ENCODE results near the gene NQO2.

NQO2 gene

DNA sequence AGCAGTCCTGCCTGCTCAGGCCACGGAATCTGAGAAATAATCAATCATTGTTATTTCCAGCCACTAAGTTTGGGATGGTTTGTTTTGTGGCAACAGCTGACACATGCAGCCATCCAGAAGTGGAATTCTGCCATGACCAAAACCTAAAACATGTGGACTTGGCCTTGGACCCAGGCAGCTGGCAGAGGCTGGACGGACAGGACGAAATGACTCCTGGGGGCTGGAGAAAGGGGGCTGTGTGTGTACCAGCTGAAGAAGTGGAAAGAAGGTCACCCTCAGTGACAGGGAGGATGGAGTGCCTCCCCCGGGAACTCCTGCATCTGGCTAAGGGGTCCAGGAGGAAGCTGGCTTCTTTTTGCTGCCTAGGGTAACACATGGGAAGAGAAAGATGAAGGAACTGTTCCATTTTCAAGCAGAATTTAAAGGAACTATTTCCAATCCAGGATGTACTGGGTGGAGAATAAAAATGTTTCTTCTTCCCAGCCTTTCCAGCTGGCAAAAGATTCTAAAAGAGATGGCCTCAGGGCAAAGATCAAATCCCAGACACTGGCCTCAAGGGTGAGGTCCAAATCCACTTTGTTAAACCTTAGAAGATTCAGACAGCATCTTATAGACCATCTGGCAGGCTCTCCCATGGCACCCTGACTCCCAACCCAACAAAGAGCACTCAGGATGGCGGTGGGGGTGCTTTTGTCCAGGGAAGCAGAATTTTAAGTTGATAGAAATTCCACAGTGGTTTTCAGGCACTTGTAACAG, 42.6 kb upstream of the NQO2 start:
- TF ChIP-seq ZBTB7A (IDR thresholded peaks at IDR 0.05; ENCODE audit: low read depth) (no peak), FOXM1 (IDR thresholded peaks at IDR 0.05; ENCODE audit: borderline replicate concordance, low read depth) (no peak), YY1 (IDR thresholded peaks at IDR 0.05; ENCODE audit: low read depth) (no peak), TCF12 (IDR thresholded peaks at IDR 0.05; ENCODE audit: low read depth) (no peak), RAD21 (IDR thresholded peaks at IDR 0.05; ENCODE audit: low read depth) (no peak), NFIC (IDR thresholded peaks at IDR 0.05) (no peak), CREB1 (IDR thresholded peaks at IDR 0.05; ENCODE audit: low read depth) (no peak), CEBPB (IDR thresholded peaks at IDR 0.05) (no peak), EP300 (IDR thresholded peaks at IDR 0.05; ENCODE audit: borderline replicate concordance) (no peak), EGR1 (IDR thresholded peaks at IDR 0.05) (no peak), TEAD4 (IDR thresholded peaks at IDR 0.05) (no peak), TAF1 (IDR thresholded peaks at IDR 0.05; ENCODE audit: low read depth) (no peak)
- TF ChIP-seq, protein P1, sequence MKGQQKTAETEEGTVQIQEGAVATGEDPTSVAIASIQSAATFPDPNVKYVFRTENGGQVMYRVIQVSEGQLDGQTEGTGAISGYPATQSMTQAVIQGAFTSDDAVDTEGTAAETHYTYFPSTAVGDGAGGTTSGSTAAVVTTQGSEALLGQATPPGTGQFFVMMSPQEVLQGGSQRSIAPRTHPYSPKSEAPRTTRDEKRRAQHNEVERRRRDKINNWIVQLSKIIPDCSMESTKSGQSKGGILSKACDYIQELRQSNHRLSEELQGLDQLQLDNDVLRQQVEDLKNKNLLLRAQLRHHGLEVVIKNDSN (IDR thresholded peaks at IDR 0.05) = no peak
- TF ChIP-seq, protein P2, sequence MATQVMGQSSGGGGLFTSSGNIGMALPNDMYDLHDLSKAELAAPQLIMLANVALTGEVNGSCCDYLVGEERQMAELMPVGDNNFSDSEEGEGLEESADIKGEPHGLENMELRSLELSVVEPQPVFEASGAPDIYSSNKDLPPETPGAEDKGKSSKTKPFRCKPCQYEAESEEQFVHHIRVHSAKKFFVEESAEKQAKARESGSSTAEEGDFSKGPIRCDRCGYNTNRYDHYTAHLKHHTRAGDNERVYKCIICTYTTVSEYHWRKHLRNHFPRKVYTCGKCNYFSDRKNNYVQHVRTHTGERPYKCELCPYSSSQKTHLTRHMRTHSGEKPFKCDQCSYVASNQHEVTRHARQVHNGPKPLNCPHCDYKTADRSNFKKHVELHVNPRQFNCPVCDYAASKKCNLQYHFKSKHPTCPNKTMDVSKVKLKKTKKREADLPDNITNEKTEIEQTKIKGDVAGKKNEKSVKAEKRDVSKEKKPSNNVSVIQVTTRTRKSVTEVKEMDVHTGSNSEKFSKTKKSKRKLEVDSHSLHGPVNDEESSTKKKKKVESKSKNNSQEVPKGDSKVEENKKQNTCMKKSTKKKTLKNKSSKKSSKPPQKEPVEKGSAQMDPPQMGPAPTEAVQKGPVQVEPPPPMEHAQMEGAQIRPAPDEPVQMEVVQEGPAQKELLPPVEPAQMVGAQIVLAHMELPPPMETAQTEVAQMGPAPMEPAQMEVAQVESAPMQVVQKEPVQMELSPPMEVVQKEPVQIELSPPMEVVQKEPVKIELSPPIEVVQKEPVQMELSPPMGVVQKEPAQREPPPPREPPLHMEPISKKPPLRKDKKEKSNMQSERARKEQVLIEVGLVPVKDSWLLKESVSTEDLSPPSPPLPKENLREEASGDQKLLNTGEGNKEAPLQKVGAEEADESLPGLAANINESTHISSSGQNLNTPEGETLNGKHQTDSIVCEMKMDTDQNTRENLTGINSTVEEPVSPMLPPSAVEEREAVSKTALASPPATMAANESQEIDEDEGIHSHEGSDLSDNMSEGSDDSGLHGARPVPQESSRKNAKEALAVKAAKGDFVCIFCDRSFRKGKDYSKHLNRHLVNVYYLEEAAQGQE (IDR thresholded peaks at IDR 0.05; ENCODE audit: low read depth) = no peak
- TF ChIP-seq, protein P3, sequence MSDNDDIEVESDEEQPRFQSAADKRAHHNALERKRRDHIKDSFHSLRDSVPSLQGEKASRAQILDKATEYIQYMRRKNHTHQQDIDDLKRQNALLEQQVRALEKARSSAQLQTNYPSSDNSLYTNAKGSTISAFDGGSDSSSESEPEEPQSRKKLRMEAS (IDR thresholded peaks at IDR 0.05) = no peak

GRCh38 chr6:2957696-2958330, 41.9 kb upstream of the NQO2 start:
- no peak for TF ChIP-seq CEBPB (IDR thresholded peaks at IDR 0.05)
- no peak for TF ChIP-seq EGR1 (IDR thresholded peaks at IDR 0.05)
- TF ChIP-seq, protein P1 (IDR thresholded peaks at IDR 0.05) = no peak
- TF ChIP-seq TEAD4 (IDR thresholded peaks at IDR 0.05) = no peak
- TF ChIP-seq, protein P2 (IDR thresholded peaks at IDR 0.05; ENCODE audit: low read depth) = no peak
- no peak for TF ChIP-seq RAD21 (IDR thresholded peaks at IDR 0.05; ENCODE audit: low read depth)
- TF ChIP-seq CREB1 (IDR thresholded peaks at IDR 0.05; ENCODE audit: low read depth) = no peak
- no peak for TF ChIP-seq ZBTB7A (IDR thresholded peaks at IDR 0.05; ENCODE audit: low read depth)
- TF ChIP-seq FOXM1 (IDR thresholded peaks at IDR 0.05; ENCODE audit: borderline replicate concordance, low read depth) = no peak
- no peak for TF ChIP-seq EP300 (IDR thresholded peaks at IDR 0.05; ENCODE audit: borderline replicate concordance)
- TF ChIP-seq TAF1 (IDR thresholded peaks at IDR 0.05; ENCODE audit: low read depth) = no peak
- TF ChIP-seq, protein P3 (IDR thresholded peaks at IDR 0.05) = no peak

- TF ChIP-seq TCF12 (IDR thresholded peaks at IDR 0.05; ENCODE audit: low read depth) (no peak), ZBTB7A (IDR thresholded peaks at IDR 0.05; ENCODE audit: low read depth) (no peak), EGR1 (IDR thresholded peaks at IDR 0.05) (no peak), EP300 (IDR thresholded peaks at IDR 0.05; ENCODE audit: borderline replicate concordance) (no peak), YY1 (IDR thresholded peaks at IDR 0.05; ENCODE audit: low read depth) (no peak), CEBPB (IDR thresholded peaks at IDR 0.05) (no peak), RAD21 (IDR thresholded peaks at IDR 0.05; ENCODE audit: low read depth) (no peak), NFIC (IDR thresholded peaks at IDR 0.05) (no peak), CREB1 (IDR thresholded peaks at IDR 0.05; ENCODE audit: low read depth) (no peak), FOXM1 (IDR thresholded peaks at IDR 0.05; ENCODE audit: borderline replicate concordance, low read depth) (no peak), TEAD4 (IDR thresholded peaks at IDR 0.05) (no peak), TAF1 (IDR thresholded peaks at IDR 0.05; ENCODE audit: low read depth) (no peak)
- TF ChIP-seq, protein P1 (IDR thresholded peaks at IDR 0.05) = no peak
- TF ChIP-seq, protein P2 (IDR thresholded peaks at IDR 0.05; ENCODE audit: low read depth) = no peak
- TF ChIP-seq, protein P3 (IDR thresholded peaks at IDR 0.05) = no peak
Measured at GRCh38 chr6:2958331-2958711, 41.4 kb upstream of the NQO2 start.
